Caco-2 (cell line): Measurements from ENCODE around the gene BCL2L14. TPM values are rescaled to one million over a fixed set of nuclear protein-coding genes. Genes with fewer than 3 reads are reported as not detected.

Experiments used
- BruUV-seq: library from RNA; stranded (reverse); fragments of 400-500 nt; replicated peaks from 2 replicates; lab custom pipeline; 2021; lab: Mats Ljungman, UMichigan
- CTCF ChIA-PET: fragments of 300-600 bp; sonication (Branson Sonifier 250); formaldehyde crosslinking; loops from one replicate; lab custom pipeline; 2022; ENCODE audit warnings: antibody characterized with exemption; lab: Charles Lee
- POLR2A ChIA-PET: fragments of 300-600 bp; sonication (Branson Sonifier 250); formaldehyde crosslinking; loops from one replicate; lab custom pipeline; 2022; ENCODE audit warnings: antibody characterized with exemption; lab: Charles Lee
- DNase-seq, 2 experiments: peaks; one replicate each; pipeline versions ENCODE4 v3.0.0 to v3.0.0-alpha.2; 2020 to 2022
- H3K27me3 ChIP-seq: replicated peaks from 2 replicates; pipeline ENCODE4 v1.6.0; 2011; ENCODE audit warnings: low read length; ENCODE audit not compliant: control insufficient read depth, insufficient read depth
- H3K36me3 ChIP-seq: 2 replicates; pipeline ENCODE4 v1.5.1; 2011; ENCODE audit warnings: low read length; ENCODE audit not compliant: control insufficient read depth, insufficient read depth
- H3K4me1 ChIP-seq: fragments of 250-450 bp; sonication (Bioruptor Pico); 2 replicates; pipeline ENCODE4 v1.5.1; 2020; ENCODE audit warnings: mild to moderate bottlenecking
- H3K4me3 ChIP-seq: 2 replicates; pipeline ENCODE4 v1.5.1; 2011; ENCODE audit warnings: low read depth, mild to moderate bottlenecking, control low read depth, low read length
- H3K9me3 ChIP-seq: fragments of 250-450 bp; sonication (Bioruptor Pico); 2 replicates; pipeline ENCODE4 v1.5.1; 2020; ENCODE audit warnings: mild to moderate bottlenecking, moderate library complexity
- H3K27ac Mint-ChIP-seq: one replicate; pipeline ENCODE4 v1.8.0; 2022; ENCODE audit warnings: mixed read lengths; ENCODE audit not compliant: unreplicated experiment
- H3K27me3 Mint-ChIP-seq: one replicate; pipeline ENCODE4 v1.8.0; 2022; ENCODE audit warnings: mixed read lengths; ENCODE audit not compliant: insufficient read depth, unreplicated experiment
- H3K36me3 Mint-ChIP-seq: one replicate; pipeline ENCODE4 v1.8.0; 2022; ENCODE audit warnings: mild to moderate bottlenecking, mixed read lengths; ENCODE audit not compliant: insufficient read depth, unreplicated experiment
- H3K4me1 Mint-ChIP-seq: one replicate; pipeline ENCODE4 v1.8.0; 2022; ENCODE audit warnings: low read depth, mixed read lengths; ENCODE audit not compliant: unreplicated experiment
- H3K4me3 Mint-ChIP-seq: one replicate; pipeline ENCODE4 v1.8.0; 2022; ENCODE audit warnings: mild to moderate bottlenecking, moderate library complexity, mixed read lengths; ENCODE audit not compliant: unreplicated experiment
- H3K9me3 Mint-ChIP-seq: one replicate; pipeline ENCODE4 v1.8.0; 2022; ENCODE audit warnings: mixed read lengths; ENCODE audit not compliant: unreplicated experiment
- CTCF ChIP-seq, 2 experiments: fragments of 200-600 bp in 1 of 2; IDR thresholded peaks; 1 replicate in 1 of 2; 2 replicates in 1 of 2; pipeline versions ENCODE4 v1.5.1 to v1.8.0; 2011 to 2022; ENCODE audit warnings: antibody characterized with exemption in 1 of 2, control low read depth in 1 of 2, inconsistent platforms in 1 of 2, low read depth in 1 of 2, low read length in 1 of 2, mild to moderate bottlenecking in 1 of 2, moderate library complexity in 1 of 2; ENCODE audit not compliant: insufficient read depth in 1 of 2, severe bottlenecking in 1 of 2, unreplicated experiment in 1 of 2
- intact Hi-C: fragments of 100-400 bp; cut with micrococcal nuclease; formaldehyde crosslinking; loops from one replicate; pipeline ENCODE4 v1.10.0; 2022; ENCODE audit not compliant: unreplicated experiment
- total RNA-seq: library from RNA; stranded (reverse); gene quantifications from 2 replicates; pipeline ENCODE4 v1.2.3, GENCODE V29; 2022

The BCL2L14 gene
- total RNA-seq, 1 experiment from 2014 or later = 5.9 TPM

- Histone ChIP-seq H3K4me1 (peaks cover 4% of the 10 kb centered on the region; the same call in 1 of the 2 replicates), H3K9me3 (0 out of 2 replicates have a peak, but pooled peaks cover 4% of the 10 kb centered on the region), H3K36me3 (no peaks in the 10 kb centered on the region), H3K27me3 (peaks cover 2% of the 10 kb centered on the region; the same call in 1 of the 2 replicates), H3K4me3 (no peak overlapping the region)
- no peak for DNase-seq
- Mint-ChIP-seq H3K4me3 (no peak overlapping the region), H3K4me1 (peaks cover 16% of the 10 kb centered on the region), H3K36me3 (no peaks in the 10 kb centered on the region), H3K27ac (no peak overlapping the region), H3K27me3 (no peaks in the 10 kb centered on the region), H3K9me3 (peaks cover 36% of the 10 kb centered on the region)
- CTCF ChIA-PET = no interaction called here
- TF ChIP-seq CTCF (IDR thresholded peaks at IDR 0.05; ENCODE audit: insufficient read depth in 1 of 2, low read depth in 1 of 2, low read length in 1 of 2, severe bottlenecking in 1 of 2, unreplicated experiment in 1 of 2) = no peak
- POLR2A ChIA-PET = no interaction called here
- no TSS peak for BruUV-seq
- intact Hi-C loops = no loop called here
Measured at GRCh38 chr12:12023456-12023855, 47.3 kb upstream of the BCL2L14 start.

- DNase-seq = no peak
- no peaks in the 10 kb centered on the region for H3K27me3 Mint-ChIP-seq
- Histone ChIP-seq H3K36me3 (no peaks in the 10 kb centered on the region), H3K4me1 (peaks cover 4% of the 10 kb centered on the region; the same call in 1 of the 2 replicates), H3K4me3 (no peak overlapping the region), H3K9me3 (0 out of 2 replicates have a peak, but pooled peaks cover 4% of the 10 kb centered on the region), H3K27me3 (peaks cover 2% of the 10 kb centered on the region; the same call in 1 of the 2 replicates)
- no peak for TF ChIP-seq CTCF (IDR thresholded peaks at IDR 0.05; ENCODE audit: insufficient read depth in 1 of 2, low read depth in 1 of 2, low read length in 1 of 2, severe bottlenecking in 1 of 2, unreplicated experiment in 1 of 2)
- no TSS peak for BruUV-seq
- no peak overlapping the region for H3K27ac Mint-ChIP-seq
- intact Hi-C loops = no loop called here
- no peak overlapping the region for H3K4me3 Mint-ChIP-seq
- H3K4me1 Mint-ChIP-seq = peaks cover 16% of the 10 kb centered on the region
- ChIA-PET POLR2A (no interaction called here), CTCF (no interaction called here)
- peaks cover 36% of the 10 kb centered on the region for H3K9me3 Mint-ChIP-seq
- H3K36me3 Mint-ChIP-seq = no peaks in the 10 kb centered on the region
Measured at GRCh38 chr12:12024911-12025682, 45.6 kb upstream of the BCL2L14 start.

- POLR2A ChIA-PET = no interaction called here
- Histone ChIP-seq H3K4me1 (peaks cover 4% of the 10 kb centered on the region; the same call in 1 of the 2 replicates), H3K9me3 (0 out of 2 replicates have a peak, but pooled peaks cover 4% of the 10 kb centered on the region), H3K36me3 (no peaks in the 10 kb centered on the region), H3K27me3 (peaks cover 2% of the 10 kb centered on the region; the same call in 1 of the 2 replicates), H3K4me3 (no peak overlapping the region)
- Mint-ChIP-seq H3K27ac (peak overlapping the region; percentile 8), H3K4me3 (no peak overlapping the region), H3K9me3 (peaks cover 36% of the 10 kb centered on the region), H3K27me3 (no peaks in the 10 kb centered on the region), H3K4me1 (peaks cover 16% of the 10 kb centered on the region), H3K36me3 (no peaks in the 10 kb centered on the region)
- no peak for DNase-seq
- TF ChIP-seq CTCF (IDR thresholded peaks at IDR 0.05; ENCODE audit: insufficient read depth in 1 of 2, low read depth in 1 of 2, low read length in 1 of 2, severe bottlenecking in 1 of 2, unreplicated experiment in 1 of 2) = no peak
- intact Hi-C loops = no loop called here
- CTCF ChIA-PET = no interaction called here
- BruUV-seq = no TSS peak
Measured at GRCh38 chr12:12025799-12026386, 44.8 kb upstream of the BCL2L14 start.
